Activated CD4-positive, alpha-beta T cell treated with anti-CD3 and anti-CD28 coated beads, Interleukin-2, amount 50 U/mL, for 24 hours (primary cell): Measurements from ENCODE around the gene ARGLU1.

Source experiments
- DNase-seq, 2 donors: peaks; one replicate each; pipeline ENCODE4 v3.0.0-alpha.2; 2020; ENCODE audit warnings: low read depth in 1 of 2, low spot score in 1 of 2

Gene ARGLU1

DNA sequence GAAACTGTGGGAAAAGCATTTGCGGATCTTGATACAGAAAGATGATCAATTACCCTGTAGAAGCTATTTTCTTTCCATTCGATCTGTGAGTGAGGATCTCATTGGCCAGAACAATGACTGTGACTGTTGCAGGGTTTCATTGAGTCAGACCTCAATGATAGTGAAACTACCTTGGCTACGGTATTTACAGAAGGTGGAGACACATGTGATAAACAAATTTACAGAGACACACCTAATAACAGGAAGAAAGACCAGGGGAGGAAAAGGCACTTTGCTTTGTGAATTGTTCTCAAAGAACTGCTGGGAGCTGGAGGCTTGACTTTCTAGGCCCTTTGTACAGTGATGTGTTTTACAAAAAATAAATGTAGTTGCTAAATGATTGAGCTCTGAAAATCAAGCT is 19.9 kb upstream of the ARGLU1 start:
- DNase-seq: no peak

DNA sequence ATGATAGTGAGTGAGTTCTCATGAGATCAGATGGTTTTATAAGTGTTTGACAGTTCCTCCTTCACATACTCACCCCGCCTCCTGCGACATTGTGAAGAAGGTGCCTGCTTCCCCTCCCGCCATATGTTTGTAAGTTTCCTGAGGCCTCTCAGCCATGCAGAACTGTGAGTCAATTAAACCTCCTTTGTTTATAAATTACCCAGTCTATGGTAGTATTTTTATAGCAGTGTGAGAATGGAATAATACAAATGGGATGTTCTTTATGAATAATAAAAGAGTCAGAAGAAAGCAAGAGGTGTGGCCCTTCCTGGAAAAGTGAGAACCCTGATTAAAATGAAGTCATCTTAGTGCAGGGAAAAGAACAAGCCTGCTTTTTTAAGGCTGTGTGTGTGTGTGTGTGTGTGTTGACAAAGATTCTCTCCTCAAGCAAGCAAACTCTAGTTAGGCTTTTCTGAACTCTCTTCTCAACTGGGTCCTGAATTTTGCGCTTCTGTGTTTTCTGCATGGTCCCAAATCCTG is 18.8 kb upstream of the ARGLU1 start:
- DNase-seq: no peak

GRCh38 chr13:106581225-106581624 is 13.3 kb upstream of the ARGLU1 start:
- DNase-seq: no peak

DNA sequence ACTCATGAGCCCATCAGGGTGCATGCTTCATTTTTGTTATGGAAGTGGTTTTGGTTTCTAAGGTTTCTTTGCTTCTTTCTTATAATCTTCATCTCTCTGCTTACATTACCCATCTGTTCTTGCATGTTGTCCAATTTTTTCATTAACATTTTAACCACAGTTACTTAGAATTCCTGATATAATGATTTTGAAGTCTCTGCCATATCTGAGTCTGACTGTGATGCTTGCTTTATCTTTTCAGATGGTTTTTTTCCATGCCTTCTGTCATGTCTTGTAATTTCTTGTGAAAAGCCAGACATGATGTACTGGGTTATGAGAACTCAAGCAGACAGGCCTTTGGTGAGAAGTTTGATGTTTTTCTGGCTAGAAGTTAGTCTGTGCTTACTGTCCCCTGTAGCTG is 8.0 kb upstream of the ARGLU1 start:
- DNase-seq: no peak

DNA sequence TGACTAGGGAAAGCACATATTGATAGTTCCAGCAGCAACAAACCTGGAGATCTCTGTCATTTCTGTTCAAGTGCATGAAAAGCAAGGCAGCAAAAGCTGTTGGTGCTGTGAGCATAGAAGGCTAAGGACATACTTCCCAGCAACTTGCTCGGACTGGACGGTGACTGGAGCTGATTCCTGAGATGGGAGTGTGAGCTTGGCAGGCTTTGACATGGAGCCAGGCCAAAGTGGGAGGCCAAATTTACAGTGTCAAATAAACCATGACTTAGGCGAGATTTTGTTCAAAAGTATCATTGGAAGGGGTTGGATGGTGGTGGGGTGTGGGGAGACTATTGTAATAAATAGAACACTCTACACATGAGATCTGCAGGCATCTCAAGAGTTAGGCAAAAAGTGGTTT is 5.9 kb upstream of the ARGLU1 start:
- no peak for DNase-seq

GRCh38 chr13:106573284-106573846 is 5.4 kb upstream of the ARGLU1 start:
- no peak for DNase-seq

DNA sequence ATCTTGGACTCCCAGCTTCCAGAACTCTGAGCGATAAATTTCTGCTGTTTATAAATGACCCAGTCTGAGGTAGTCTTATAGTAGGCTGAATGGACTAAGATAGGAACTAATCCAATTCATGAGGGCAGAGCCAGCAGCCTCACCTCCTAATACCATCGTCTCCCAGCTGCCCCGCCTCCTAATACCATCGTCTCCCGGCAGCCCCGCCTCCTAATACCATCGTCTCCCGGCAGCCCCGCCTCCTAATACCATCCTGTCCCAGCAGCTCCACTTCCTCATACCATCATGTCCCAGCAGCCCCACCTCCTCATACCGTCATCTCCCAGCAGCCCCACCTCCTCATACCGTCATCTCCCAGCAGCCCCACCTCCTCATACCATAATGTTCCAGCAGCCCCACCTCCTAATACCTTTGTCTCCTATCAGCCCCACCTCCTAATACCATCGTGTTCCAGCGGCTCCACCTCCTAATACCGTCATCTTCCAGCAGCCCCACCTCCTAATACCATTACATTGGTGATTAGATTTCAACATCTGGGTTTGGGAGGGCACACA is 2.4 kb upstream of the ARGLU1 start:
- peak; percentile 12 to 54 for DNase-seq

DNA sequence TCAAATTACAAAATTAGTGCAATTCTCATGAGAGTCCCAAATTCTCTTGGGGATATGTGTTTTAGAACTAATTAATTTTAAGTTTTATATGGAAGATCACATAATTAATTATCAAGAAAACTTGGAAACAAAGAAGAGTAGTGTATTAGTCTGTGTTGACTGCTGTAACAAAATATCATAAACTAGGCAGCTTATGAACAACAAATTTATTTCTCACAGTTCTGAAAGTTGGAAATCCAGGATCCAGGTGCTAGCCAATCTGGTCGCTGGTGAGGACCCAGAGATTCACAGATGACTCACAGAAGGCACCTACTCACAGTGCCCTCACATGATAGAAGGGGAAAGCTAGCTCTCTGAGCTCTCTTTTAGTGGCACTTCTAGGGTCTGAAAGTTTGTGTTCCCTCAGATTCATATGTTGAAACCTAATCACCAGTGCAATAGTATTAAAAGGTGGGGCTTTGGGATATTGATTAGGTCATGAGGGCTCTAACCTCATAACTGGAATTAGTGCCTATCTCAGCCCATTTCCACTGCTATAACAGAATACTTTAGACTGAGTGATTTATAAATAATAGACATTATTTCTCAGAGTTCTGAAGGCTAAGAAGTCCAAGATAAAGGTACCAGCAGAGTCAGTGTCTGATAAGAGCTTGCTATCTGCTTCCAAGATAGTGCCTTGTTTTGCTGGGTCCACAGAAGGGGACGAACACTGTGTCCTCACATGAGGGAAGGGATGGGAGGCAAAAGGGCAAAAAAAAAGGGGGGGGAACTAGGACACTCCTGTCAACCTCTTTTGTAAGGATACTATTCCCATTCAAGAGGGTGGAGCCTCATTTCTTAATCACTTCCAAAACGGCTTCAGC is 1.5 kb upstream of the ARGLU1 start:
- DNase-seq: no peak

- DNase-seq: no peak
These were observed 514 bp upstream of the ARGLU1 start for GRCh38 chr13:106568299-106569003.

DNA sequence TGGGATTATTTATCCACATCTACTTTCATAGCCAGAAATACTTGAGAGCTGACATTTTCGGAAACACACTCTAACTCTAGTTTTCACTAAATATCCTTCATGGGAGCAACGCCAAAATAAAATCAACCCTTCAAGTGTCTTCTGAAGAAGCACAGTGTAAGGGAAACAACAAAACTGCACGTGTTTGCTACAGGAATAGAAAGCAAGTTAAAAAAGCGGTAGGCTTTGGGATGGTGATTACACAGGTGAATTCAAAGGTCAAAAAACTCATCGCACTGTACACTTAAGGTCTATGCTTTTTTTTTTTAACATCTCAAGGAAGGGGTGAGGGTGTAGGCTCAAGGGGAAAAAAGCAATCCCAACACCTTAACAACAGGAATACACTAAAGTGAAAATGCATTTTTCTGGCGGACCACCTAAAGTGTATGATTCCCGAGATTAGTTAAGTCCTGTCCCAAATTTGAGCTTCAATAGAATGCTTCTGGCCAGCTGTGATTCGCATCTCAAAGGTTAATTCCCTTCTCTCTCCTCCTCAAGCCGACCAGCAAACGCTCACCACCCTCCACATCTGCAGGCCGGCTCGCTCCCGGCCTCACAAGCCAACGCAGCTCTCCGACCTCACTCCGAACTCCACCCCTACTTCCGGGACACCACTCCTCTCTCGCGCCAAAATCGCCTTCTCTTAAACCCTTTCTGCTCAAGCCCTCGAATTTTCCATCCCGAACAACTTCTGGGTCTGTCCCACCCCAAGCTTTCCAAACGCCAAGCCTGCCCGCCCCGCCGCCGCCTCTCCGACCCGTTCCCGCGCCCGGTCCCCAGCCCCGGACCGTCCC is 1.1 kb downstream of the ARGLU1 start:
- peak in 1 of 2 donors; percentile 22 for DNase-seq

DNA sequence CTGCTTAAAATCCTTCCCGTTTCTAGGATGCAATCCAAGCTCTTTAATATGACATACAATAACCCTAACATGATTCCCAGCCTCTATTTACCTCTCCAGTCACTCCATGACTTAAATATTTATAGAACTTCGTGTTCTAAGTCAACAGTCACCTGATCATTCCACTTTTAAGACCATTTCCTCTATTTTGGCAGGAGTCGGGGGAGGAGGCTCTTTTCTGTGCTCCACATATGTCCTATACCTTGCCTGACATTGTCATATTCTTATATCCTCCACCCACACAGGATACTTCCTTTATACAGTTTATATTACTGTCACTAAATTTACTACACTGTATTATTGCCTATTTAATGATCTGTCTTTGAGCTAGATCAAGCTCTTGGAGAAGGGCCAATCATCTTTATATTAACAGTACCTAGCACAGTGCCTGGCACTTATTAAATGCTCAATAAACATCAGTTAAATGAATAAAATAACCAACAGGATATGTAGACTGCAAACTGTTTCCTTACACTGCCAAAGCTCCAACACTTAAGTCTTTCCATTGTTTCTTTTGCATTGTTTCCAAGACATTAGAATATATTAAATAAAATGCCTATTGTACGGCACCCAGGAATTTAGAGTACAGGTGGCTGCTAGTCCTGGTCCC is 2.7 kb downstream of the ARGLU1 start:
- no peak for DNase-seq

DNA sequence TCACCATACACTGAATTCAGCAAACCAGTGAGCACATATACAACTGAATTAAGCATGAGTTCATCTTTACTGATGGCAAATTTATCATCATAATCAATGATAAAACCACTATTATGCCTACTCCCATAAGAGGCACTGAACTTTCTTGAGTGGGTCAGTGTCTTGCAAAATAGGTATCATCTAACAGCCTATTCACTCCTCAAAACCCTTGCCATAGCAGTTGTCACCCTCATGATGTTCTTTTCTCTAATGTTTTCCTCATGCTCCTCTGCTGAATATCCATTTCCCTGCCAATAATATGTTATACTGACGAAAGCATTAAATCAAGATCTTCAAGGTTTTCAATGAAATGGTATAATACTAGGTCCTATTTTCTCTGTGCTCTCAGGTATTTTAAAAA is 5.6 kb downstream of the ARGLU1 start:
- DNase-seq: no peak

DNA sequence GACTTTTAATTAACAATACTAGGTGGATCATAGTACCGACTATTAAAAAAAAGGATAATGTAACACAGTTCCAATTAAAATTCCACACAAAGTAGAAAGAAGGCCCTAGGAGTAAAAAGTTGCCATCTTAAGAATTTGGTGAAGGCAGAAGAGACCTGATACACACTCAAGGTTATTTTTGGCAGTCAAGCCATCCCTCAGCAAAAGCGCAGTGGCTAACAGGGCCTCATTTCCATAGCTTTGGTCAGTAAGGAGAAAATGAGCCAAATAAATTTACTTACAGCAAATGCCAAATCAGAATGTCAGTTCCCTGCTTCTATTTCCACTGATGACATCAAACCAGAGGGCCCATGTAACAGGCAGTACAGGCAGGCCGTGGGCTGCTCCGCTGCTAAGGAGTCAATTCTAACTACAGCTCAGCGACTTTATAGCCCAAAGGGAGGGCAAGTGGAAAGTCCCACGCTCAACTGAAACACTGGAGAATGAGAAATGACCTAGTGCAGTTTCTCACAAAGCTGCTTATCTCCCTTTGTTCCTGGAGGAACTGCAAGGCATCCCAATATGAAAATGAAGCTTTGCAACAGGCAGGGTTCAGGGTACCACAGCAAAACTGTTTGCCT is 6.3 kb downstream of the ARGLU1 start:
- DNase-seq: peak; percentile 8 to 33

DNA sequence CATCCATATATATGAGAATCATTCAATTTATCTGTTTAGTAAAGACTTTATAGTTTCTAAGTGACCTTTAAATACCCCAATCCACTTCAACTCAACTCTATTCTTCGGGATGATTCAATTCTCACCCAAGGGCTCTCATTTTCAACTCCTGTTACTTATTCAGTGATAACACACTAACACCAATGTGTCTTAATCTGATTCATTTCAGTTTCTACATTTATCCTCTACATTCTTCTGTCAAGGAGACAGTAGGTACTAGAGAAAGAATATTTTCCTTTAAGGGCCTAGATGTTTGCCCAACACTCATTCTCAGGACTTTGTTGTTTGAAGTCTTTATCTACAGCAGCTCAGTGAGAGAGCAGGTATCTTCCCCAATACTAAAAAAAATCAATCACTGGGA is 7.1 kb downstream of the ARGLU1 start:
- DNase-seq: no peak

DNA sequence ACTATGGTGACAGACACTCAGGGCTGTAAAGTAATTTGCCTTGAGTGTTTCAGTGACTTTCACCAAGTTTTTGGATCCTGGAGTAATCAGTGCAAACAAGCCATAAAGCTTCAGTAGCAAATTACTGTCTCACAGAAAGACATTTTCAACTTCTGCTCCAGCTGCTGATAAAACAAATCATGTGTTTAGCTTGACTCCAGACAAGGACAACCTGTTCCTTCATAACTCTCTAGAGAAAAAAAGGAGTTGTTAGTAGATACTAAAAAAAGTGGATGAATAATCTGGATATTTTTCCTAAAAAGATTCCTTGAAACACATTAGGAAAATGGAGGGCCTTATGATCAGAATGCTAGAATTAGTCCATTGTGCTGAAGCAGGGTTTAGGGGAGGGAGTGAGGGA is 9.4 kb downstream of the ARGLU1 start:
- no peak for DNase-seq

- no peak for DNase-seq
These were observed 12.2 kb downstream of the ARGLU1 start for GRCh38 chr13:106555631-106556328.

DNA sequence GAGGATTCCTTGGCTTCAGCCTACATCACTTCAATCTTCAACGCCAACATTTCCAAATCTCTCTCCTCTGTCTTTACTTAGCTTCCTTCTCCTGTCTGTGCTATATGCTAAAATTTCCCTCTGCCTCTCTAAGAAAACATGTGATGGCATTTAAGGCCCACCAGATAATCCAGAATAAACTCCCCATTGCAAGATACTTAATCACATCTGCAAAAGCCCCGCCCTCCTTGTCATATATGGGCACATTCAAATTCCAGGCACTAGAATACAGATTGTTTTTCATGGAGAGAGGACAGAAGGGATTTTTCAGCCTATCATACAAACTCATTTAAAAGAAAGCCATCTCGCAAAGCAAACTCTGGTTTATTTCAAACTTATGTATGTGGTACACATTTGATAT is 16.2 kb downstream of the ARGLU1 start:
- no peak for DNase-seq

DNA sequence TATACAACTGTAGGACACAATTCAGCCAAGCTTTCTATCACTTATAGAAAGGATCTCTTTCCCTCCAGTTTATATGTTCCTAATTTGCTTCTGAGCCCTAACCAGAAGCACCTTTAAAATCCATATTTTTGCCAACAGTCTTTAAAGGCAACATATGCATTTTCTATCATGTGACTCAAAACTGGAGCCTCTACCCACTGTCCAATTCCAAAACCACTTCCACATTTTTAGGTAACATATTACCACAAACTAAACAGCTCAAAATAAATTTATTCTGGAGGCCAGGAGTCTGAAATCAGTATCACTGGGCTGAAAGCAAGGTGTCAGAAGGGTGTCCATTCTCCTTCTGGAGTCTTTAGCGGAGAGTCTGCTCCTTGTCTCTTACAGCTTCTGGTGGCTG is 16.6 kb downstream of the ARGLU1 start:
- no peak for DNase-seq

- no peak for DNase-seq
These were observed 17.3 kb downstream of the ARGLU1 start for GRCh38 chr13:106550570-106551135.
